Astrocyte of the spinal cord (primary cell): Measurements from ENCODE around the gene TERT.

ENCODE experiments used
- DNase-seq: peaks from one replicate; pipeline ENCODE4 v3.0.0; 2011; ENCODE audit warnings: low read depth, low spot score
- H3K4me3 ChIP-seq: 2 replicates; pipeline ENCODE4 v1.5.1; 2011; ENCODE audit warnings: low read depth, mild to moderate bottlenecking, low read length, moderate library complexity
- in situ Hi-C: cut with HindIII; loops from 2 replicates; pipeline ENCODE4 v1.10.0; 2017; ENCODE audit warnings: low sequenced_read_pairs
- TF ChIP-seq, protein P1 (sequence below): IDR thresholded peaks from 2 replicates; pipeline ENCODE4 v1.5.1; 2012; ENCODE audit warnings: low read depth, mild to moderate bottlenecking, low read length, inconsistent platforms

Gene TERT

DNA sequence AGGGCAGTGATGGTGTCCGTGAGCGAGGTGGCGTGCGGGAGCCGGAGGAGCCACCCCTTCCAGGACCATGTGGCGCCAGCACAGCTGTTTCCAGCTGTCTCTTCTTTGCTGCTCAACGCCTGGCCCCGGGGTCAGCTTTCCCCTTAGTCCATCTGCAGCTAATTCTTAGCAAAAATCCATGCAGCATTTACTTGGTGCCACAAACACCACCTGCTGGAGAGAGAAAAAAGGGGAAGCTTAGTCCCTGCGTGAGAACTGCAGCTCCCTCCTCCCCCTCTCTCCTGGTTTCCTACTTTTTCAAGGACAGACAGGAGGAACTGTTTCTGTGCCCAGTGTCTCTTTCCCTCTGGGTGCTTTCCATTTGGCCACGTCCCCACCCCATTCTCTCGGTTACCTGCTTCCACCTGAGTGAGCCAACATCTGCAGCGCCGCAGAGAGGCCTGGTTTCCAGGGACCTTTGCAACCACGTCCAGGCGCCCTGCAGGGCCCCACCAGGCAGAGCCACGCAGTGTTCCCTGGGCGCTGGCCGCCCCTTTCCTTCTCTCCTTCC lies 90.1 kb downstream of the TERT start:
- in situ Hi-C loops = no loop called here
- TF ChIP-seq, protein P1, sequence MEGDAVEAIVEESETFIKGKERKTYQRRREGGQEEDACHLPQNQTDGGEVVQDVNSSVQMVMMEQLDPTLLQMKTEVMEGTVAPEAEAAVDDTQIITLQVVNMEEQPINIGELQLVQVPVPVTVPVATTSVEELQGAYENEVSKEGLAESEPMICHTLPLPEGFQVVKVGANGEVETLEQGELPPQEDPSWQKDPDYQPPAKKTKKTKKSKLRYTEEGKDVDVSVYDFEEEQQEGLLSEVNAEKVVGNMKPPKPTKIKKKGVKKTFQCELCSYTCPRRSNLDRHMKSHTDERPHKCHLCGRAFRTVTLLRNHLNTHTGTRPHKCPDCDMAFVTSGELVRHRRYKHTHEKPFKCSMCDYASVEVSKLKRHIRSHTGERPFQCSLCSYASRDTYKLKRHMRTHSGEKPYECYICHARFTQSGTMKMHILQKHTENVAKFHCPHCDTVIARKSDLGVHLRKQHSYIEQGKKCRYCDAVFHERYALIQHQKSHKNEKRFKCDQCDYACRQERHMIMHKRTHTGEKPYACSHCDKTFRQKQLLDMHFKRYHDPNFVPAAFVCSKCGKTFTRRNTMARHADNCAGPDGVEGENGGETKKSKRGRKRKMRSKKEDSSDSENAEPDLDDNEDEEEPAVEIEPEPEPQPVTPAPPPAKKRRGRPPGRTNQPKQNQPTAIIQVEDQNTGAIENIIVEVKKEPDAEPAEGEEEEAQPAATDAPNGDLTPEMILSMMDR = peak; percentile 35
- H3K4me3 ChIP-seq = no peak overlapping the region
- peak; percentile 1 for DNase-seq

DNA sequence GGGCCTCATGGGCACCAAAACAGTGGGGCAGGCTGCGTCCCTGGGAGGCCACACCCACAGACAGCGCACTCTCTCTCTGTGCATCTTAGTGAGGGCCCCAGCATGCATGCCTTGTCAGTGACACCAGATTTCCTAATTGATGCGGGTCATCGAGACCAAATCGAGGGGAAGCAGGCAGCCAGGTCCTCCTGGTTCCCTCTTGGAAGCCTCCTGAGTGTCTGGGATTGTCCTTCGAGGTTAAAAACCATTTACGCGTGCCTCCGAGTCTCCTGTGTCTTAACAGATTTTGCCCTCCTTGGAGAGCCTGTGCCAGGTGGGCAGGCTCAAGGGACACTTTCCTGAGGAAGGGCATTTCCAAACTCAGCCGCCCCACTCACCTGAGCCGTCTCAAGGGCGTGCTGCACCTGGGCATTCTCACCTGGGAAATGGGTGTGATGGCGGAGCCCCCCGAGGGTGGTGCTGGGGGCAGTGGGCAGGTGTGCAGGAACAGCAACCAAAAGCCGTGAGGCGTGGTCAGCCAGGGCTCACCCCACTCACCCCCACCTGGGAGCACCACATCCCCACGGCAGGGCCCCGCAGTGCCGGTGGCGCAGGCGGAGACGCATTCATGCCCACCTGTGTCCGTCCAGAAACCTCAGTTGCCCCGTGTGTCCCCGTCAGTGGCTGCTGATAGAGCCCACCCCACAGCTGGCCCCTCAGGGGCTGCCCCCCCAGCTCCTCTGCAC lies 90.7 kb downstream of the TERT start:
- in situ Hi-C loops = no loop called here
- no peak overlapping the region for H3K4me3 ChIP-seq
- no peak for DNase-seq
- TF ChIP-seq, protein P1 = no peak

DNA sequence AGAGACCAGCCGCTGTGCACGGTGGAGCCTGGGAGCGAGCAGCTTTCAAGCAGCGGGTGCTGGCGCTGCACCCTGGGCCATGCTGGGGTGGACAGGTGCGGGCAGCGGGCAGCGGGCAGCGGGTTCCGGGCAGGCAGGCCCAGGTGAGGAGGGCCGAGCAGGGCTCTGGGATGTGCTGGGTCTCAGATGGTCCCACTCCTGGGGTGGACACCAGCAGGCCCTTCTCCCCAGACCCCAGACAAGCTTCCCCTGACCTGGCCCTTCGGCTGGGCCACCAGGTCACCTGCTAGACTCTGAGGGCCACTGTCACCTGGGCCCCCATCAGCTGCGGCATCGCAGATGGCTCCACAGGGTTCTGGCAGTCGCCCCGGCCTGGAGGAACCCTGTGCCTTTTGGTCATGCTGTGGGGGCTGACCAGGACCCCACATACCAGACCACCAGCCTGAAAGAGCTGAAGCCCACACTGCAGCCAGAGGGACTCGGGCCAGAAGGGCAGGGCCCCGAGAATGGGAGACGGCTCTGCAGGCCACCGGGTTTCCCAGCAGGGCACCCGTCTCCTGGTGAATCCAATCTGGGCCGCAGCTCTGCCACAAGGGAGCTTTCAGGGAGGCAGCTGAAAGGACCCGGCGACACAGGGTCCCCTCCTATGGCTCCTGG lies 91.4 kb downstream of the TERT start:
- no peak for DNase-seq
- TF ChIP-seq, protein P1 = no peak
- no peak overlapping the region for H3K4me3 ChIP-seq
- in situ Hi-C loops = no loop called here
